Thoracic aorta endothelial cell (primary cell): ENCODE measurements around the gene FAM83F. TPM values are rescaled to one million over a fixed set of nuclear protein-coding genes. Genes with fewer than 3 reads are reported as not detected.

Experiments
- total RNA-seq: library from RNA; depleted of rRNA; stranded (reverse); fragments of >200 nt; gene quantifications from 2 replicates; pipeline ENCODE4 v1.2.3, GENCODE V29; 2012

The FAM83F gene
- total RNA-seq = not detected in 2 replicates

GRCh38 chr22:39994566-39995392 lies at the start of gene FAM83F:
TSS of gene FAM83F (plus strand) at chr22:39994954. CDS start at chr22:39995043, 89 bp downstream.

GRCh38 chr22:39959640-39960447 lies 34.9 kb upstream of the FAM83F start, which contains the start of gene TMA7B:
TSS of gene TMA7B (plus strand) at chr22:39960397. CDS start at chr22:39964375, 3,978 bp downstream.

Other genes starting within 250 kb of the FAM83F start
- not detected in 2 replicates for gene ENTHD1, start 101.2 kb upstream of the FAM83F start, total RNA-seq
- not detected in 2 replicates for gene GRAP2, start 93.9 kb upstream of the FAM83F start, total RNA-seq
- gene TMA7B, start 34.6 kb upstream of the FAM83F start, total RNA-seq = not detected in 2 replicates
- gene TNRC6B, start 183.0 kb downstream of the FAM83F start, total RNA-seq = 28.9 and 37.9 TPM in 2 replicates